ENCODE measurements around the gene ALDH4A1.

DNA sequence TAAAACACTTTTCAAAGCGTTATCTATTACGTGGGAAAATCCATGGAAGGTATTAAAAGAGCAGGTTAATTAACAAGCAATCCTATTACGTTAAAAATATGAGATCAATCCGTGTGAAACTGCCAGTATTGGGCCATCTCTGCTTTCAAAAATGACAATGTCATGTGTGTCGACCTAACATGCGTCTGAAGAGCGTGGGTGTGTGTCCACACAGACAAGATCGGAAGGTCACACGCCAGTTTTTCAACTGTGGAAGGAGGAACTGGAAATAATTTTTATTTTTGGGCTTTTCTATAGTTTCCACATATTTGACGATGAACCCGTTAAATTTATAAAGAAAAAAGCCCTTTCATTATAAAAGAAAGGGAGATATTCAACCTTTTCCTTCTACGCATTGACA lies 17.6 kb upstream of the ALDH4A1 start:
- TF ChIP-seq, protein P1, sequence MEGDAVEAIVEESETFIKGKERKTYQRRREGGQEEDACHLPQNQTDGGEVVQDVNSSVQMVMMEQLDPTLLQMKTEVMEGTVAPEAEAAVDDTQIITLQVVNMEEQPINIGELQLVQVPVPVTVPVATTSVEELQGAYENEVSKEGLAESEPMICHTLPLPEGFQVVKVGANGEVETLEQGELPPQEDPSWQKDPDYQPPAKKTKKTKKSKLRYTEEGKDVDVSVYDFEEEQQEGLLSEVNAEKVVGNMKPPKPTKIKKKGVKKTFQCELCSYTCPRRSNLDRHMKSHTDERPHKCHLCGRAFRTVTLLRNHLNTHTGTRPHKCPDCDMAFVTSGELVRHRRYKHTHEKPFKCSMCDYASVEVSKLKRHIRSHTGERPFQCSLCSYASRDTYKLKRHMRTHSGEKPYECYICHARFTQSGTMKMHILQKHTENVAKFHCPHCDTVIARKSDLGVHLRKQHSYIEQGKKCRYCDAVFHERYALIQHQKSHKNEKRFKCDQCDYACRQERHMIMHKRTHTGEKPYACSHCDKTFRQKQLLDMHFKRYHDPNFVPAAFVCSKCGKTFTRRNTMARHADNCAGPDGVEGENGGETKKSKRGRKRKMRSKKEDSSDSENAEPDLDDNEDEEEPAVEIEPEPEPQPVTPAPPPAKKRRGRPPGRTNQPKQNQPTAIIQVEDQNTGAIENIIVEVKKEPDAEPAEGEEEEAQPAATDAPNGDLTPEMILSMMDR (IDR thresholded peaks at IDR 0.05; ENCODE audit: borderline replicate concordance, extremely low read depth, low read length, poor library complexity, severe bottlenecking): no peak
- no peak for TF ChIP-seq EZH2 (IDR thresholded peaks at IDR 0.05; ENCODE audit: borderline replicate concordance, low read depth, low read length, severe bottlenecking)
